ENCODE data around the gene TBC1D23.

- TF ChIP-seq CTCF (conservative IDR thresholded peaks at IDR 0.05; ENCODE audit: low read depth in 2 of 2), result no peak
- no peak for TF ChIP-seq NANOG (IDR thresholded peaks at IDR 0.05; ENCODE audit: borderline replicate concordance)
- TF ChIP-seq EZH2phosphoT487 (IDR thresholded peaks at IDR 0.05; ENCODE audit: unreplicated experiment), result no peak
- TF ChIP-seq POLR2AphosphoS5 (IDR thresholded peaks at IDR 0.05; ENCODE audit: low read depth), result no peak
- TF ChIP-seq CREB1 (CRISPR knock-in tag; IDR thresholded peaks at IDR 0.05; ENCODE audit: low read depth), result no peak
- no peak for TF ChIP-seq EZH2 (IDR thresholded peaks at IDR 0.05; ENCODE audit: low read depth, unreplicated experiment)
- TF ChIP-seq REST (IDR thresholded peaks at IDR 0.05; ENCODE audit: unreplicated experiment), result no peak
Measured at GRCh38 chr3:100231668-100232067, 29.1 kb upstream of the TBC1D23 start.

All from GM23338 (cell line).